ENCODE measurements around the gene MYL12B.

- TF ChIP-seq CTCF (IDR thresholded peaks at IDR 0.05; ENCODE audit: extremely low read depth in 1 of 2, insufficient read depth in 1 of 2, low read depth in 1 of 2, low read length in 2 of 2) = no peak
- no peak for TF ChIP-seq JUN (IDR thresholded peaks at IDR 0.05; ENCODE audit: borderline replicate concordance, insufficient read depth, insufficient read length, low read depth)
- TF ChIP-seq POLR2A (IDR thresholded peaks at IDR 0.05; ENCODE audit: low read depth, low read length) = no peak
Measured at GRCh38 chr18:3251249-3251962, 10.5 kb upstream of the MYL12B start.

All from endothelial cell of umbilical vein (primary cell).